ENCODE data around the gene ABHD4. TPM values are rescaled to one million over a fixed set of nuclear protein-coding genes. Genes with fewer than 3 reads are reported as not detected.
"Not testable (repeated sequence)": the region's sequence is repeated elsewhere in the genome, so short reads cannot be mapped to it uniquely, and the experiment has no call there.

The ABHD4 gene
- total RNA-seq, 1 experiment from 2014 or later, result 10.3 TPM

- no TSS peak for BruUV-seq (replicated peaks)
- Mint-ChIP-seq H3K4me3 (ENCODE audit: unreplicated experiment) (no peak overlapping the region), H3K9me3 (ENCODE audit: unreplicated experiment) (no peaks in the 10 kb centered on the region), H3K27ac (ENCODE audit: low read depth, unreplicated experiment) (peak overlapping the region; percentile 37), H3K36me3 (ENCODE audit: insufficient read depth, unreplicated experiment) (peaks cover 71% of the 10 kb centered on the region), H3K27me3 (ENCODE audit: insufficient read depth, unreplicated experiment) (no peaks in the 10 kb centered on the region), H3K4me1 (ENCODE audit: insufficient read depth, unreplicated experiment) (no peaks in the 10 kb centered on the region)
- intact Hi-C loops (cut with micrococcal nuclease), result no loop called here
- no peak for TF ChIP-seq CTCF (IDR thresholded peaks at IDR 0.05; ENCODE audit: unreplicated experiment)
- no peak for DNase-seq (ENCODE audit: unreplicated experiment)
- CTCF ChIA-PET, result interaction anchor here (0.5 to 3.0 kb wide), 12 partner anchors 8 to 365 kb away, joined by 3 to 12 read pairs (median 4); partner anchors contain the start of genes OR6J1 and PRMT5
- POLR2A ChIA-PET, result interaction anchor here (1.0 to 1.1 kb wide), 3 partner anchors 89 to 322 kb away, joined by 3 to 4 read pairs (median 3); no protein-coding TSS in a partner anchor
Measured at GRCh38 chr14:22564463-22564862, 33.6 kb upstream of the ABHD4 start.

DNA sequence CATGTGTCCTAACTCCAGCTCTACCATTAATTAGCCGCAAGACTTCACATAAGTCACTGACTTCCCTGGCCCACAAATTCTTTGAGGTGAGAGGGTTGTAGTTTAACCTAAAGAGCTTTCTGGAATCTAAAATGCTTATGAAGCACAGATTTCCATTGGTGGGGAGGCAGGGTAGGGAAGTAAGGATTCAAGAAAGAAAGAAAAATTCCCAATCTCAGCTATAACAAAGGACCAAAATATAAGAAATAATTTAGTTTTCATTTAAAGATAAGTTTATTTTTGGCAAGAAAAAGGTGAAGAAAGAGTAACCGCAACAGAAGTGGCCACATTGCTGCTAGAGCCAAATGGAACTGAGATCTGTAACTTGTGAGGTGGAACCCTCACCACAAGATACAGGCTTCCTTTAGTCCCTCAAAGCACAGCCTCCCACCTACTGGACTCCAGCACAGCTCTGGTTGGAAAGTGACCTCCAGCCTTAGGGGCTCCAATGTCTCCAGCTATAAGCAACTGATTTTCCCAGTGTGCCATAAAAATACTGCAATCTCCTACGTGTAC, 32.6 kb upstream of the ABHD4 start:
- no peak for TF ChIP-seq CTCF (IDR thresholded peaks at IDR 0.05; ENCODE audit: unreplicated experiment)
- intact Hi-C loops (cut with micrococcal nuclease), result no loop called here
- POLR2A ChIA-PET, result interaction anchor here (1.0 kb wide), 2 partner anchors 288 to 321 kb away, joined by 3 to 4 read pairs; no protein-coding TSS in a partner anchor
- Mint-ChIP-seq H3K27me3 (ENCODE audit: insufficient read depth, unreplicated experiment) (no peaks in the 10 kb centered on the region), H3K9me3 (ENCODE audit: unreplicated experiment) (no peaks in the 10 kb centered on the region), H3K4me1 (ENCODE audit: insufficient read depth, unreplicated experiment) (peaks cover 5% of the 10 kb centered on the region), H3K4me3 (ENCODE audit: unreplicated experiment) (no peak overlapping the region), H3K27ac (ENCODE audit: low read depth, unreplicated experiment) (peak overlapping the region; percentile 37), H3K36me3 (ENCODE audit: insufficient read depth, unreplicated experiment) (peaks cover 76% of the 10 kb centered on the region)
- BruUV-seq (replicated peaks), result no TSS peak
- DNase-seq (ENCODE audit: unreplicated experiment), result no peak
- CTCF ChIA-PET, result interaction anchor here (0.8 to 3.0 kb wide), 10 partner anchors 9 to 295 kb away, joined by 3 to 12 read pairs (median 4); partner anchors contain the start of gene OR6J1

DNA sequence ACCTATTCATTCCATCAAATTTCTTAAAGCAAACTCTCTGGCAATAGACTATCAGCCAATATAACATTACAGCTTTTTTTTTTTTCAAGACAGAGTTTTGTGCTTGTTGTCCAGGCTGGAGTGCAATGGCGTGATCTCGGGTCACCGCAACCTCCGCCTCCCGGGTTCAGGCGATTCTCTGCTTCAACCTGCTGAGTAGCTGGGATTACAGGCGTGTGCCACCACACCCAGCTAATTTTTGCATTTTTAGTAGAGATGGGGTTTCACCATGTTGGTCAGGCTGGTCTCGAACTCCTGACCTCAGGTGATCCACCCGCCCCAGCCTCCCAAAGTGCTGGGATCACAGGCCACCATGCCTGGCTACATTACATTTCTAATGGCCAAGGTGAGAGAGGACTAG, 31.8 kb upstream of the ABHD4 start:
- CTCF ChIA-PET, result interaction anchor here (0.6 to 3.0 kb wide), 9 partner anchors 10 to 294 kb away, joined by 3 to 23 read pairs (median 4); no protein-coding TSS in a partner anchor
- H3K27me3 Mint-ChIP-seq (ENCODE audit: insufficient read depth, unreplicated experiment); H3K4me3 Mint-ChIP-seq (ENCODE audit: unreplicated experiment); DNase-seq (ENCODE audit: unreplicated experiment); POLR2A ChIA-PET; H3K4me1 Mint-ChIP-seq (ENCODE audit: insufficient read depth, unreplicated experiment); BruUV-seq (replicated peaks); H3K9me3 Mint-ChIP-seq (ENCODE audit: unreplicated experiment); intact Hi-C loops (cut with micrococcal nuclease); H3K27ac Mint-ChIP-seq (ENCODE audit: low read depth, unreplicated experiment): not testable (repeated sequence)
- H3K36me3 Mint-ChIP-seq (ENCODE audit: insufficient read depth, unreplicated experiment), result peaks cover 77% of the 10 kb centered on the region

GRCh38 chr14:22566845-22567244, 31.3 kb upstream of the ABHD4 start:
- Mint-ChIP-seq H3K27ac (ENCODE audit: low read depth, unreplicated experiment) (no peak overlapping the region), H3K36me3 (ENCODE audit: insufficient read depth, unreplicated experiment) (peaks cover 78% of the 10 kb centered on the region), H3K4me3 (ENCODE audit: unreplicated experiment) (no peak overlapping the region), H3K4me1 (ENCODE audit: insufficient read depth, unreplicated experiment) (peaks cover 8% of the 10 kb centered on the region), H3K9me3 (ENCODE audit: unreplicated experiment) (no peaks in the 10 kb centered on the region), H3K27me3 (ENCODE audit: insufficient read depth, unreplicated experiment) (no peaks in the 10 kb centered on the region)
- no peak for TF ChIP-seq CTCF (IDR thresholded peaks at IDR 0.05; ENCODE audit: unreplicated experiment)
- no peak for DNase-seq (ENCODE audit: unreplicated experiment)
- POLR2A ChIA-PET, result interaction anchor here (0.9 kb wide), 1 partner anchor 82 kb away, joined by 3 read pairs; no protein-coding TSS in a partner anchor
- CTCF ChIA-PET, result interaction anchor here (0.6 to 1.9 kb wide), 9 partner anchors 15 to 419 kb away, joined by 3 to 23 read pairs (median 3); partner anchors contain the start of gene OR6J1
- no TSS peak for BruUV-seq (replicated peaks)
- intact Hi-C loops (cut with micrococcal nuclease), result no loop called here
